ENCODE measurements around the gene MTA1. TPM values are rescaled to one million over a fixed set of nuclear protein-coding genes. Genes with fewer than 3 reads are reported as not detected.

Gene MTA1
- total RNA-seq, 2 experiments from 2014 or later, result 107 to 113 TPM

DNA sequence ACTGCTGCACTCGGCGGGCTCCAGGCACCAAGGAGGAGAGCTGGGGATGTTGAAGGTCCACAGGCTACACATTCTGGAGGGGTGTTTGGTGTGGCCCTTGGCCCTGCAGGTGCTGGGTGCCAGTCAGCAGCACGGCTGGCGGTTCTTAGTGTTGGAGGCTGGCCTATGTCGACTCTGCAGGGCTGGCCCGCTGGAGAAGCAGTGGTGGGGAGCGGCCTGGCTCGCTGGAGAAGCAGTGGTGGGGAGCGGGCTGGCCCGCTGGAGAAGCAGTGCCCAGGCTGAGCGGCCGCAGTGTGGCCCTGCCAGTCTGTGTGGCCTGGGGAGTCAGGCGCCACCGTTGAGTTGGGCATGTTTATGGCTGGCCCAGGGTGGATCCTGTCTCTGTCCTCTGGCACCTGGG, 27.3 kb downstream of the MTA1 start:
- Histone ChIP-seq H3K27ac (ENCODE audit: low read depth in 1 of 2, low read length in 2 of 2) (no peak overlapping the region), H3K4me3 (ENCODE audit: low read length) (no peak overlapping the region), H3K27me3 (ENCODE audit: control insufficient read depth in 1 of 2, insufficient read depth in 2 of 2, low read length in 2 of 2) (no peaks in the 10 kb centered on the region), H3K9me3 (ENCODE audit: control insufficient read depth in 1 of 2, insufficient read depth in 1 of 2, low read length in 2 of 2) (no peaks in the 10 kb centered on the region), H3K36me3 (ENCODE audit: insufficient read depth, low read length) (peaks cover 14% of the 10 kb centered on the region), H3K4me1 (ENCODE audit: insufficient read depth, low read length) (peaks cover 7% of the 10 kb centered on the region)
- DNase-seq (no peak), ATAC-seq (ENCODE audit: poor library complexity) (no peak)
- no peak for TF ChIP-seq CTCF (IDR thresholded peaks at IDR 0.05)
- intact Hi-C loops (cut with DNase I, micrococcal nuclease), result loop anchor here in 1 of 2 experiments (1.0 kb wide), 1 partner anchor 74 kb away; no protein-coding TSS in a partner anchor
- Mint-ChIP-seq H3K27ac (no peak overlapping the region), H3K4me3 (no peak overlapping the region), H3K4me1 (ENCODE audit: low read depth) (no peaks in the 10 kb centered on the region), H3K9me3 (no peaks in the 10 kb centered on the region), H3K36me3 (ENCODE audit: low read depth) (peaks cover 9% of the 10 kb centered on the region), H3K27me3 (no peaks in the 10 kb centered on the region)
- ChIA-PET POLR2A (interaction anchor here (1.5 to 2.1 kb wide), 2 partner anchors 16 to 43 kb away, joined by 3 to 14 read pairs; no protein-coding TSS in a partner anchor), CTCF (no interaction called here)

- Mint-ChIP-seq H3K36me3 (ENCODE audit: low read depth) (peaks cover 13% of the 10 kb centered on the region), H3K4me3 (no peak overlapping the region), H3K4me1 (ENCODE audit: low read depth) (no peaks in the 10 kb centered on the region), H3K9me3 (no peaks in the 10 kb centered on the region), H3K27ac (no peak overlapping the region), H3K27me3 (no peaks in the 10 kb centered on the region)
- intact Hi-C loops (cut with DNase I, micrococcal nuclease), result loop anchor here (1.0 to 2.0 kb wide), 4 partner anchors 41 to 81 kb away; no protein-coding TSS in a partner anchor
- ATAC-seq (ENCODE audit: poor library complexity) (no peak), DNase-seq (no peak)
- no peak overlapping the region for H3K27ac ChIP-seq (ENCODE audit: low read depth in 1 of 2, low read length in 2 of 2)
- H3K4me3 ChIP-seq (ENCODE audit: low read length), result no peak overlapping the region
- CTCF ChIA-PET, result interaction anchor here (0.5 to 1.9 kb wide), 16 partner anchors 13 to 200 kb away, joined by 3 to 29 read pairs (median 4); partner anchors contain the start of genes BRF1, BTBD6, CRIP1 and TEDC1
- no peak for TF ChIP-seq CTCF (IDR thresholded peaks at IDR 0.05)
- H3K27me3 ChIP-seq (ENCODE audit: control insufficient read depth in 1 of 2, insufficient read depth in 2 of 2, low read length in 2 of 2), result no peaks in the 10 kb centered on the region
- H3K36me3 ChIP-seq (ENCODE audit: insufficient read depth, low read length), result peaks cover 22% of the 10 kb centered on the region
- POLR2A ChIA-PET, result interaction anchor here (0.6 to 2.1 kb wide), 4 partner anchors 9 to 50 kb away, joined by 3 to 14 read pairs (median 3); partner anchors contain the start of gene TEX22
- H3K4me1 ChIP-seq (ENCODE audit: insufficient read depth, low read length), result peaks cover 7% of the 10 kb centered on the region
- no peaks in the 10 kb centered on the region for H3K9me3 ChIP-seq (ENCODE audit: control insufficient read depth in 1 of 2, insufficient read depth in 1 of 2, low read length in 2 of 2)
These were observed 28.3 kb downstream of the MTA1 start for GRCh38 chr14:105447651-105448640.

- ChIA-PET CTCF (interaction anchor here (0.5 to 1.9 kb wide), 16 partner anchors 14 to 200 kb away, joined by 3 to 29 read pairs (median 4); partner anchors contain the start of genes BRF1, BTBD6, CRIP1 and TEDC1), POLR2A (interaction anchor here (0.6 to 2.1 kb wide), 2 partner anchors 41 to 51 kb away, joined by 3 to 14 read pairs; partner anchors contain the start of gene TEX22)
- Mint-ChIP-seq H3K9me3 (no peaks in the 10 kb centered on the region), H3K4me3 (no peak overlapping the region), H3K27ac (no peak overlapping the region), H3K27me3 (no peaks in the 10 kb centered on the region), H3K36me3 (ENCODE audit: low read depth) (peaks cover 17% of the 10 kb centered on the region), H3K4me1 (ENCODE audit: low read depth) (no peaks in the 10 kb centered on the region)
- H3K9me3 ChIP-seq (ENCODE audit: control insufficient read depth in 1 of 2, insufficient read depth in 1 of 2, low read length in 2 of 2), result no peaks in the 10 kb centered on the region
- no peak overlapping the region for H3K4me3 ChIP-seq (ENCODE audit: low read length)
- H3K36me3 ChIP-seq (ENCODE audit: insufficient read depth, low read length), result peaks cover 22% of the 10 kb centered on the region
- DNase-seq, result peak; percentile 55 to 82 (median 65)
- TF ChIP-seq CTCF (IDR thresholded peaks at IDR 0.05), result peak; percentile 75
- peaks cover 7% of the 10 kb centered on the region for H3K4me1 ChIP-seq (ENCODE audit: insufficient read depth, low read length)
- H3K27me3 ChIP-seq (ENCODE audit: control insufficient read depth in 1 of 2, insufficient read depth in 2 of 2, low read length in 2 of 2), result no peaks in the 10 kb centered on the region
- intact Hi-C loops (cut with DNase I, micrococcal nuclease), result loop anchor here (1.0 to 2.0 kb wide), 3 partner anchors 41 to 80 kb away; no protein-coding TSS in a partner anchor
- no peak overlapping the region for H3K27ac ChIP-seq (ENCODE audit: low read depth in 1 of 2, low read length in 2 of 2)
- peak; percentile 100 for ATAC-seq (ENCODE audit: poor library complexity)
These were observed 29.1 kb downstream of the MTA1 start for GRCh38 chr14:105448706-105449111.
